CD8-positive, alpha-beta memory T cell (primary cell): ENCODE measurements around the gene ITPRIPL1. TPM values are rescaled to one million over a fixed set of nuclear protein-coding genes. Genes with fewer than 3 reads are reported as not detected.

Experiments used
- CTCF ChIA-PET: fragments of 350-600 bp; sonication (Branson Sonifier 250); formaldehyde crosslinking; loops from one replicate; lab custom pipeline; 2021; ENCODE audit warnings: antibody characterized with exemption; lab: Charles Lee
- POLR2A ChIA-PET: fragments of 350-600 bp; sonication (Branson Sonifier 250); formaldehyde crosslinking; loops from one replicate; lab custom pipeline; 2021; ENCODE audit warnings: antibody characterized with exemption; lab: Charles Lee
- DNase-seq, 5 donors: peaks; one replicate each; pipeline versions ENCODE4 v3.0.0 to v3.0.0-alpha.2; 2020 to 2022; ENCODE audit warnings: mixed read lengths in 1 of 5
- H3K27ac ChIP-seq: one replicate; pipeline ENCODE4 v1.7.0; 2013; ENCODE audit warnings: low read depth, mild to moderate bottlenecking, low read length, moderate library complexity
- H3K27me3 ChIP-seq: 2 replicates; pipeline ENCODE4 v1.7.0; 2013; ENCODE audit warnings: low read length, mild to moderate bottlenecking; ENCODE audit not compliant: insufficient read depth, poor library complexity, severe bottlenecking
- H3K36me3 ChIP-seq: 2 replicates; pipeline ENCODE4 v1.7.0; 2013; ENCODE audit warnings: mild to moderate bottlenecking, low read length, moderate library complexity; ENCODE audit not compliant: insufficient read depth
- H3K4me1 ChIP-seq: 2 replicates; pipeline ENCODE4 v1.7.0; 2013; ENCODE audit warnings: mild to moderate bottlenecking, low read length, moderate library complexity; ENCODE audit not compliant: insufficient read depth
- H3K4me3 ChIP-seq: 2 replicates; pipeline ENCODE4 v1.7.0; 2013; ENCODE audit warnings: mild to moderate bottlenecking, low read length
- H3K9me3 ChIP-seq: 2 replicates; pipeline ENCODE4 v1.7.0; 2013; ENCODE audit warnings: mild to moderate bottlenecking, low read length
- H3K27ac Mint-ChIP-seq, 8 donors: one replicate each; pipeline ENCODE4 v1.8.0; 2020 to 2021; ENCODE audit warnings: mixed read lengths in 8 of 8, mild to moderate bottlenecking in 6 of 8, inconsistent platforms in 3 of 8, moderate library complexity in 3 of 8
- H3K27me3 Mint-ChIP-seq, 2 donors: one replicate each; pipeline ENCODE4 v1.8.0; 2020 to 2021; ENCODE audit warnings: mixed read lengths in 2 of 2, mild to moderate bottlenecking in 1 of 2, moderate library complexity in 1 of 2
- H3K36me3 Mint-ChIP-seq, 3 donors: one replicate each; pipeline ENCODE4 v1.8.0; 2020 to 2021; ENCODE audit warnings: mixed read lengths in 3 of 3, inconsistent platforms in 1 of 3, mild to moderate bottlenecking in 1 of 3
- H3K4me1 Mint-ChIP-seq, 3 donors: one replicate each; pipeline ENCODE4 v1.8.0; 2020 to 2021; ENCODE audit warnings: mixed read lengths in 3 of 3, inconsistent platforms in 1 of 3, mild to moderate bottlenecking in 1 of 3
- H3K4me3 Mint-ChIP-seq, 7 donors: one replicate each; pipeline ENCODE4 v1.8.0; 2020 to 2021; ENCODE audit warnings: mixed read lengths in 7 of 7, mild to moderate bottlenecking in 6 of 7, moderate library complexity in 4 of 7, inconsistent platforms in 2 of 7
- H3K9me3 Mint-ChIP-seq, 5 donors: one replicate each; pipeline ENCODE4 v1.8.0; 2020 to 2022; ENCODE audit warnings: mixed read lengths in 5 of 5, mild to moderate bottlenecking in 3 of 5, moderate library complexity in 2 of 5, inconsistent platforms in 1 of 5
- polyA plus RNA-seq: library from polyadenylated mRNA; unstranded; fragments of 300-500 nt; fragmentation: Illumina TruSeq; gene quantifications from one replicate; pipeline ENCODE4 v1.2.3, GENCODE V29; 2021
- total RNA-seq, 2 experiments: library from RNA; stranded (reverse); gene quantifications; one replicate each; pipeline ENCODE4 v1.2.3, GENCODE V29; 2021

The ITPRIPL1 gene
- total and polyA plus RNA-seq, 3 experiments from 2014 or later = 17.5 to 58.3 (median 55.5) TPM

DNA sequence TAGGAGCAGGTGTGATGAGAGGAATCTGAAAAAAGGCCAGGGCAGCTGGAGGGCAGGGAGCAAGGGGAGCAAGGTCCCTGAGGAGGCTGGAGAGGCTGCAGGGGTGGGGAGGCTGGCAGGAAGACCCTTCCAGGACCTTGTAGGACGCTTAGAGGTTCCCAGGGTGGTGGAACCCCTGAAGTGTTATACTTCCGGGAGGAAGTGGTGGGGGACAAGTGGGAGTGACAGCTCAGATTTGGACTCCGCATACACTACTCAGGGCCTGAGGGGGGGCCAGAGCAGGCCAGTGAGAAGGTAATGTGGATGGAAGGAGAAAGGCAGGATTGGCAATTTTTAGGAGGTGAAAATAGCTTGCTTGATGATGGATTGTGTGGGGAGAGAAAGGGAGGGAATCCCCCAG, 8.6 kb downstream of the ITPRIPL1 start:
- Histone ChIP-seq H3K4me3 (no peak overlapping the region), H3K4me1 (peaks cover 8% of the 10 kb centered on the region), H3K36me3 (no peaks in the 10 kb centered on the region), H3K9me3 (no peaks in the 10 kb centered on the region), H3K27ac (no peak overlapping the region), H3K27me3 (no peaks in the 10 kb centered on the region)
- CTCF ChIA-PET = interaction anchor here (0.9 kb wide), 1 partner anchor 221 kb away, joined by 3 read pairs; no protein-coding TSS in a partner anchor
- no peaks in the 10 kb centered on the region for H3K27me3 Mint-ChIP-seq
- peaks cover 31 to 51% (median 51%) of the 10 kb centered on the region in 3 donors for H3K4me1 Mint-ChIP-seq
- DNase-seq = no peak
- peak overlapping the region; percentile 14 to 96 (median 86) for H3K27ac Mint-ChIP-seq
- H3K36me3 Mint-ChIP-seq = peaks cover 0 to 7% (median 0%) of the 10 kb centered on the region in 3 donors
- POLR2A ChIA-PET = interaction anchor here (1.0 to 3.1 kb wide), 4 partner anchors 8 to 12 kb away, joined by 3 to 32 read pairs (median 10); partner anchors contain the start of gene ITPRIPL1
- no peaks in the 10 kb centered on the region for H3K9me3 Mint-ChIP-seq
- H3K4me3 Mint-ChIP-seq = peak overlapping the region; percentile 34 to 88 (median 70)

GRCh38 chr2:96336104-96336775, 11.1 kb downstream of the ITPRIPL1 start:
- Mint-ChIP-seq H3K9me3 (no peaks in the 10 kb centered on the region), H3K27ac (peak overlapping the region; percentile 29 to 100 (median 69)), H3K27me3 (no peaks in the 10 kb centered on the region), H3K36me3 (peaks cover 0 to under 1% (median 0%) of the 10 kb centered on the region in 3 donors), H3K4me3 (peak overlapping the region; percentile 68 to 94 (median 80)), H3K4me1 (peaks cover 38 to 66% (median 62%) of the 10 kb centered on the region in 3 donors)
- peaks cover 12% of the 10 kb centered on the region for H3K4me1 ChIP-seq
- CTCF ChIA-PET = interaction anchor here (0.9 to 3.0 kb wide), 5 partner anchors 9 to 23 kb away, joined by 3 to 13 read pairs (median 9); partner anchors contain the start of gene ITPRIPL1
- H3K27ac ChIP-seq = peak overlapping the region; percentile 24
- no peaks in the 10 kb centered on the region for H3K27me3 ChIP-seq
- peak overlapping the region; percentile 79 for H3K4me3 ChIP-seq
- no peaks in the 10 kb centered on the region for H3K9me3 ChIP-seq
- POLR2A ChIA-PET = interaction anchor here (0.6 to 3.1 kb wide), 10 partner anchors 8 to 114 kb away, joined by 3 to 32 read pairs (median 4); partner anchors contain the start of genes ITPRIPL1 and SNRNP200
- H3K36me3 ChIP-seq = no peaks in the 10 kb centered on the region
- no peak for DNase-seq

- Histone ChIP-seq H3K27ac (peak overlapping the region; percentile 24), H3K36me3 (no peaks in the 10 kb centered on the region), H3K9me3 (no peaks in the 10 kb centered on the region), H3K27me3 (no peaks in the 10 kb centered on the region), H3K4me3 (no peak overlapping the region), H3K4me1 (peaks cover 18% of the 10 kb centered on the region)
- Mint-ChIP-seq H3K27ac (peak overlapping the region in 5 of 8 donors; percentile 10 to 82 (median 51)), H3K4me3 (peak overlapping the region in 6 of 7 donors; percentile 3 to 85 (median 50)), H3K36me3 (no peaks in the 10 kb centered on the region), H3K27me3 (no peaks in the 10 kb centered on the region), H3K9me3 (no peaks in the 10 kb centered on the region), H3K4me1 (peaks cover 44 to 72% (median 64%) of the 10 kb centered on the region in 3 donors)
- ChIA-PET CTCF (interaction anchor here (1.2 to 3.0 kb wide), 3 partner anchors 8 to 23 kb away, joined by 3 to 13 read pairs (median 10); partner anchors contain the start of gene ITPRIPL1), POLR2A (no interaction called here)
- no peak for DNase-seq
Observed at GRCh38 chr2:96336873-96337272, 11.8 kb downstream of the ITPRIPL1 start.

- CTCF ChIA-PET = interaction anchor here (0.9 to 7.3 kb wide), 3 partner anchors 14 to 318 kb away, joined by 3 to 58 read pairs (median 3); partner anchors contain the start of gene ITPRIPL1
- H3K9me3 ChIP-seq = no peaks in the 10 kb centered on the region
- H3K27ac ChIP-seq = peak overlapping the region; percentile 49
- POLR2A ChIA-PET = interaction anchor here (1.0 to 2.6 kb wide), 2 partner anchors 14 to 35 kb away, joined by 3 to 15 read pairs; partner anchors contain the start of gene SNRNP200
- no peak overlapping the region for H3K4me3 ChIP-seq
- no peaks in the 10 kb centered on the region for H3K27me3 ChIP-seq
- Mint-ChIP-seq H3K9me3 (no peaks in the 10 kb centered on the region), H3K4me3 (peak overlapping the region; percentile 4 to 80 (median 65)), H3K4me1 (peaks cover 59 to 82% (median 77%) of the 10 kb centered on the region in 3 donors), H3K27ac (peak overlapping the region; percentile 85 to 98 (median 94)), H3K36me3 (no peaks in the 10 kb centered on the region), H3K27me3 (no peaks in the 10 kb centered on the region)
- no peak for DNase-seq
- no peaks in the 10 kb centered on the region for H3K36me3 ChIP-seq
- H3K4me1 ChIP-seq = peaks cover 46% of the 10 kb centered on the region
Observed at GRCh38 chr2:96340493-96341414, 15.6 kb downstream of the ITPRIPL1 start.

GRCh38 chr2:96341641-96342040, 16.5 kb downstream of the ITPRIPL1 start:
- Histone ChIP-seq H3K9me3 (no peaks in the 10 kb centered on the region), H3K27me3 (no peaks in the 10 kb centered on the region), H3K36me3 (no peaks in the 10 kb centered on the region), H3K4me1 (peaks cover 46% of the 10 kb centered on the region), H3K4me3 (no peak overlapping the region), H3K27ac (peak overlapping the region; percentile 49)
- Mint-ChIP-seq H3K27ac (peak overlapping the region; percentile 85 to 98 (median 94)), H3K4me1 (peaks cover 55 to 81% (median 75%) of the 10 kb centered on the region in 3 donors), H3K36me3 (no peaks in the 10 kb centered on the region), H3K9me3 (no peaks in the 10 kb centered on the region), H3K4me3 (peak overlapping the region; percentile 65 to 82 (median 71)), H3K27me3 (no peaks in the 10 kb centered on the region)
- ChIA-PET POLR2A (interaction anchor here (0.6 to 2.6 kb wide), 9 partner anchors 8 to 196 kb away, joined by 3 to 15 read pairs (median 3); partner anchors contain the start of gene SNRNP200), CTCF (interaction anchor here (0.8 to 7.3 kb wide), 4 partner anchors 9 to 26 kb away, joined by 3 to 58 read pairs (median 5); partner anchors contain the start of gene ITPRIPL1)
- DNase-seq = peak in 1 of 5 donors; percentile 58

DNA sequence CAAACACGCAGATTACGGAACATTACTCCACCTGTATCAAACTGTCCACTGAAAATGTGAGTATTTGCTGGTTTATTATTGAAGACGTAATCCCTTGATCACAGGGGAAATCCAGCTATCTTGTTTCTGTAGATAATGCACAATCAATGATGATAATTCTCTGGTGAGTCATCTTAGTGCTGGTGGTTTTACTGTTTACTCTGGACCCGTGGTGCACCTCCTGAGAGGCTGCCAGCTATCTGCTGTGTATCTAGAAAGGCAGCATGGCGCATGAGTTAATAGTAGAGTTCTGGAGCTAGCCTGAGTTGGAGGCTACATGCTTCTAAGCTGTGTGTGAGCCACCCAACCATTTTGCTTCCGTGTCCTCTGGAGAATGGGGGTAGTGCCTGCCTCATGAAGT, 17.0 kb downstream of the ITPRIPL1 start:
- Histone ChIP-seq H3K9me3 (no peaks in the 10 kb centered on the region), H3K4me3 (peak overlapping the region; percentile 7), H3K4me1 (peaks cover 46% of the 10 kb centered on the region), H3K27ac (peak overlapping the region; percentile 49), H3K27me3 (no peaks in the 10 kb centered on the region), H3K36me3 (no peaks in the 10 kb centered on the region)
- Mint-ChIP-seq H3K36me3 (no peaks in the 10 kb centered on the region), H3K4me3 (peak overlapping the region; percentile 65 to 82 (median 71)), H3K27me3 (no peaks in the 10 kb centered on the region), H3K27ac (peak overlapping the region; percentile 85 to 98 (median 94)), H3K4me1 (peaks cover 55 to 77% (median 73%) of the 10 kb centered on the region in 3 donors), H3K9me3 (no peaks in the 10 kb centered on the region)
- ChIA-PET POLR2A (interaction anchor here (0.6 to 2.6 kb wide), 10 partner anchors 9 to 196 kb away, joined by 3 to 15 read pairs (median 3); partner anchors contain the start of genes ITPRIPL1 and SNRNP200), CTCF (interaction anchor here (0.8 to 7.3 kb wide), 5 partner anchors 10 to 27 kb away, joined by 3 to 58 read pairs (median 3); partner anchors contain the start of gene ITPRIPL1)
- peak in 4 of 5 donors; percentile 37 to 83 (median 50) for DNase-seq

DNA sequence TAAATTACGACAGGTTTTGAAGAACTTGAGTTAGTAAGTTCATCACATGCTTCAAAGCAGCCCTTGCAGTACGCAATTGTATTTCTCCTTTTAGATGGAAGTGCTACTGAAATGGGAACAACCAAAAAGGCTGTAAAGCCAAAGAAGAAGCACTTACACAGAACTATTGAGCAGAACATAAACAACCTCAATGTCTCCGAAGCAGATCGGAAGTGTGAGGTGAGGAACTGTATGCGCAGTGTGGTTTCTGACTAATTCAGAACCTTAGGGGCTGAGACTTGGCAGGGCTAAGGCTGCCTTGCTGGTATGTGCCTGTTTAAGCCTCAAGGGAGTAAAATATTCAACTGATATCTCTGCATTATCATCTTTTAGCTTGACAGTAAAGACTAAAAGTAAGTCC, 18.9 kb downstream of the ITPRIPL1 start:
- no peaks in the 10 kb centered on the region for H3K9me3 Mint-ChIP-seq
- H3K9me3 ChIP-seq = no peaks in the 10 kb centered on the region
- peaks cover 55 to 70% (median 66%) of the 10 kb centered on the region in 3 donors for H3K4me1 Mint-ChIP-seq
- H3K4me3 Mint-ChIP-seq = peak overlapping the region in 6 of 7 donors; percentile 67 to 80 (median 70)
- H3K4me3 ChIP-seq = no peak overlapping the region
- no peaks in the 10 kb centered on the region for H3K27me3 ChIP-seq
- peak overlapping the region; percentile 85 to 98 (median 93) for H3K27ac Mint-ChIP-seq
- H3K36me3 ChIP-seq = no peaks in the 10 kb centered on the region
- H3K36me3 Mint-ChIP-seq = peaks cover 0 to 4% (median 0%) of the 10 kb centered on the region in 3 donors
- ChIA-PET CTCF (interaction anchor here (1.5 to 7.3 kb wide), 7 partner anchors 8 to 77 kb away, joined by 6 to 58 read pairs (median 15); partner anchors contain the start of genes ITPRIPL1, NCAPH and SNRNP200), POLR2A (interaction anchor here (0.7 to 2.6 kb wide), 8 partner anchors 8 to 194 kb away, joined by 3 to 22 read pairs (median 4); partner anchors contain the start of genes ITPRIPL1, NCAPH and SNRNP200)
- DNase-seq = peak in 3 of 5 donors; percentile 29 to 80 (median 68)
- no peaks in the 10 kb centered on the region for H3K27me3 Mint-ChIP-seq
- H3K4me1 ChIP-seq = peaks cover 46% of the 10 kb centered on the region
- peak overlapping the region; percentile 32 for H3K27ac ChIP-seq
